ENCODE measurements around the gene SGPP2.
"Not testable (repeated sequence)": the region's sequence is repeated elsewhere in the genome, so short reads cannot be mapped to it uniquely, and the experiment has no call there.

Gene SGPP2

DNA sequence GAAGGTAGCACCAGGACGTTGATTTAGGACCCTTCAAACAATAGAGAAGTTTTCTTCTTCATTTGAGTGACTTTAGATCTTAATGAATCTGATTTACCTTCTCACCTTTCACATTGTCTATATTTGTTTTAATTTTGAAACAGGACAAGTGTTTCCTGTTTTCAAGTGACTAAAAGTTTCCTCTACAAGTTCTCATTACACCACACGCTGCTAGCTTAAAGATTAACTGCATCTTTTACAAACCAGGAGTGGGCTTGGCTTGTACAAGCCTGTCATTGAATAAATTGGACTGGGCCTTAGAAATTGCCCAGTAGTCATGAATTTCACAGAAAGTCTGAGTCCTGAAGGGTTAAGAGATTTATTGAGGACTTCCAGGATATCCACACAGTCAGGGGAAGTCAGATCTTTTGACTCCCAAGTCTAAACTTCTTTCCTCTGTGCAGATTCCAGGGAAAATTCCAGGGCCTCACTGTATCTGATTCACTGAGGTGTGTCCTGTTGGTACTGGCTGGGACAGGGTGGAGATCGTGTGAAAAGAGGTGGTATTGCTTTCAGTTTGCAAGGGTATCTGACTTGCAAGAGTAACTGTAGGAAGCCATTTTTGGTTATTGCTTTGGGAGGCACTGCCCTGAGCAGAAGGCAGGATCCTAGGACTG, 3.4 kb downstream of the SGPP2 start:
- DNase-seq (ENCODE audit: low spot score): peak; percentile 73

DNA sequence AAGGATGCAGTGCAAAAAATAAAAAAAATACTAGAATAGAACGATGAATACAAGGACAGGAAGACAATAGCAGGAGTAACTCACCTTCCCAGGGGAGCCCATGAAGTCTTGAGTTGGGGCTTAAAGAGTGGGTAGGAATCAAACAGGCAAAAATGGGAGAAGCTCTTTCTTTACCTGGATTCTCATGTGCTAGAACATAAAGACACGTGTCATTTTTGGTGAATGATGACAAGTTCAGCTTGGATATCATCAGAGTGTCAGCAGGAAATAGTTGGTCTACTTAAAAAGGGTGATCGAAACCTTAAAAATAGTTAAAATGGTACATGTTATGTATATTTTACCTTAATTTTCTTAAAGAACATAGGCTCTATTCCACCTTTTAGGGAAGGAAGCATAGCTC, 5.7 kb downstream of the SGPP2 start:
- no peak for DNase-seq (ENCODE audit: low spot score)

DNA sequence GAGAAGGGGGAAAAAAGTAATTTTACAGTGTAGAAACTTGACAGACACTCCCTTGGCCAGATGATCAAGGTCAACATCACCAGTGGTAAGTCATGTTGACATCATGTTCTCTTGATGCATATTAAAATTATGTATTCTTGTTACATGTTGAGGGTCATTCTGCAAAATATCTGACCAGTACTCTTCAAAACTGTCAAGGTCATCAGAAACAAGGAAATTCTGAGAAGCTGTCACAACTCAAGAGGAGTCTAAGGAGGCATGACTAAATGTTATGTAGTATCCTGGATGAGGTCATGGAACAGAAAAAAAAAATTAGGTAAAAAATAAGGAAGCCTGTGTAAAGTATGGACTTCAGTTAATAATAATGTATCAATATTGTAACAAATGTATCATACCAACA, 6.3 kb downstream of the SGPP2 start:
- no peak for DNase-seq (ENCODE audit: low spot score)

DNA sequence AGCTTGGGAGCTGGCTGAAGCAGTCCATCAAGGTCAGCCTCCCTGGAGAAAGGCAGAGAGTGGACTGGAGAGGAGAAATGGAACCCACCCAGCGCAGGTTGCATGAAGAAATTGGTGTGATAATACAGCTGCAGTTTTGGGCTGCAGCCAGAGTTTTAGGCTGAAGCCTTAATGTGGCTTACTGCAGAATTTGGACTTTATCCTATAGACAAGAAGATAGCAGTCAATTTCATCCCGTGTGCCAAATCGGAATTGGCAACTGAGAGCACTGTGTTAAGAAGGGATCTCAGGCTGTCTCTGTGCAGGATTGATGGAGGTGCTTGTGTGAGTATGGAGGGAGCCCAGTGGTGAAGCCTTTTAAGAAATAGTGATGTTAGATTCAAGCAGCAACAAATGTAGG, 7.5 kb downstream of the SGPP2 start:
- no peak for DNase-seq (ENCODE audit: low spot score)

DNA sequence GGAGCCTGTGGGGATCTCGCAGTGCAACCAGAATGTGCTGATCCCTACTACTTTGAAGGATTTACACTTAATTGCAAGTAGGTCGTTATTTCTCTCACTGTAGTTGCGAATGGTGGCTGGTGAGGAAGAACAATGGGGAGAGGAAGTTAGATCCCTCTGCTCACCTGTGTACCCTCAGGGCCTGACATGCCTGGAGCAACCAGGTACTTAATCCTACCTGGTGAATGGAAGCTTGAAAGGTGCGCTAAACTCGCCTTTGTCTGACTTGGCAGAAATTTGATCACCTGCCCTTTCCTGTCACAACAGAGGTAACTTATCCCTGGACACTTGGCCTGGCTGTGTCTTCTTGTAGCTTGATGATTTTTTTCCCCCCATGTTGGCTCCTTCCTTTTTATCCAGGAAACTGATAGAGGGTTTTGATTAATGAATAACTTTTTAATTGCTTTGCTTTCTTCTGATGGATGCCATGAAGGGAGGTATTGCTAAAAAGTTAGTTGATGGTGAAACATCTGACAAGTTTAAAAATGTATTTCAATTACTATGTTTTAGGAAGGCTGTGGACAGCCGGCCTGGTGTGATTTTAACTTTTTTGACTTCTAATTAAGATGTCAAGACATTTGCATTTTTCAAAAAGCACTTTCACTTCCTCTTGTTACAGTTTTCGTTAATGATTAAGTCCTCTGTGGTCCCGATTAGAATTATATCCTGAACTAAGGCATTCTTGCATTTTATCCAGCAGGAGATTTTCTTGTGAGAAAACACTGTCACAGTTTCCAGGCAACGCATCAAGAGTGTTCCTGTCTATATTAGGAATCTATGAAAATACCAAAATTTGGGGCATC, 9.2 kb downstream of the SGPP2 start:
- DNase-seq (ENCODE audit: low spot score): peak; percentile 28

DNA sequence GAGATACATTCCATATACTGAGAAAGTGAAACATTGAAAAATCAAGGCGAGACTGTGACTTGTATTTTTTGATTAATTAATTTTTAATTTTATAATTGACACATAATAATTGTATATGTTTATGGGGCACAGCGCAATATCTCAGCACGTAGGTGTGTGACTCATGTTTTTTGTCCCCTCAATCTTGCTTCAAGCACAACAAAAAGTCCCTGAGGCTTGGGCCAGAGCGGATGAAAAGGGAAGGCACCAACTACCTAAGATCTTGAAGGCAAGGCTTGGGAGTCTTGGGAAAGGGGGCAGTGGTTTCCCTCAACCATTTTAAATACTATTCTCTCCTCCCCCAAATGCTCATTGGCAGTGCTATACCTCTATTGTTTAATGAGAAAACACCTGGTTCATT, 9.9 kb downstream of the SGPP2 start:
- no peak for DNase-seq (ENCODE audit: low spot score)

DNA sequence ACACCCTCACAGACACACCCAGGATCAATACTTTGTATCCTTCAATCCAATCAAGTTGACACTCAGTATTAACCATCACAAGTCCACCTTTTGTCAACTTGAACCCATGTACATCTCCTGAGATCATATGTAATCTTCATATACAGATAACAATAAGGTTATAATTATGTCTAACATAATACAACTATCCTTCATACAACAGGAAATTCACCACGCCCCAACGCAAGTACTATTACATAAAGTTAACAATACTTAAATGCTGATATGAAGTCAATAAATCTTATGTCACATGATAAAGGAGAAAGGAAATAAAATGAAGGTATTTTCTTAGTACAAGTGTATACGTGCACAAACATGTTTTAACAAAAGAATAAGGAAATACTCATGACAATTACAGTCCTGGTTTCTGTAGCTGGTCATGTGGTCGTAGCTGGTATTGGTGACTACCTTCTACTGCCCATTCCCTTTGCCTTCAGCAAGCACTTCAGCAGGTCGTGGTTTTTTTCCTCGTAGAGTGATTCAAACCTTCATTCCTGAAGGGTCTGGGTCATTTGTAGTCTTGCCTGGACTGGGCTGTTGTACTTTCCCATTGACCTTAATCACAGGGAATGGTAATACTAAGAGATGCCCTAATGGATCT, 11.2 kb downstream of the SGPP2 start:
- DNase-seq (ENCODE audit: low spot score): not testable (repeated sequence)

DNA sequence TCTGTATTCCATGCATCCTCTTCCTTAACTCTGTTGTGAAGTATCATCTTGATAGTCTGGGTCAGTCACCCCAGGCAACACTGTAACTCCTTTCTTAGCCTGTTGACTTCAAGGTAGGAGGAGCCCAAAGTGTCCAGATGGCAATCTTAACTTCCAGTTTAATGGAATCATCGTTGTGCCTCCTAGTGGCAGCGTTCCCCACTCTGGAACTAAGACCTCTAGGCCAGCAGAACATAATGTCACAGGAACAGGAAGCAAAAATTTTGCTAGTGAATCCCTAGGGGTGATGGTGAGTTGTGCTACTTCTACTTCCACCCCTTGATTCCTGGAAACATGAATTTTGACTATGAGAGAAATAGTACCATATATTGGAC, 11.7 kb downstream of the SGPP2 start:
- DNase-seq (ENCODE audit: low spot score): no peak

DNA sequence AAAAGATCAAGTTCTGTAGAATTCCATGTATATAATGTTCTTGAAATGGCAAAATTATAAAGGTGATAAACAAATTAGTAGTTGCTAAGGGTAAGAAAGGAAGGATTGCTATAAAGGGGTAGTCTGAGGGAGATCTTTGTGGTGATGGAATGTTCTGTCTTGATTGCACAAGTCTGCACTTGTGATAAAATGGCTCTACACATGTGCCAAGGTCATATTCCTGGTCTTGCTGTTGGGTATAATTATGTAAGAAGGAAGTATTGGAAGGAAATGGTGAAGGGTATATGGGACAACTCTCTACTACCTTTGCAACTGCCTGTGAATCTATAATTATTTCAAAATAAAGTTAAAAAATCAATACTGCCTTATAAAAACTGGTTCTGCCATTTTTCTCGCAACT, 15.3 kb downstream of the SGPP2 start:
- DNase-seq (ENCODE audit: low spot score): no peak

DNA sequence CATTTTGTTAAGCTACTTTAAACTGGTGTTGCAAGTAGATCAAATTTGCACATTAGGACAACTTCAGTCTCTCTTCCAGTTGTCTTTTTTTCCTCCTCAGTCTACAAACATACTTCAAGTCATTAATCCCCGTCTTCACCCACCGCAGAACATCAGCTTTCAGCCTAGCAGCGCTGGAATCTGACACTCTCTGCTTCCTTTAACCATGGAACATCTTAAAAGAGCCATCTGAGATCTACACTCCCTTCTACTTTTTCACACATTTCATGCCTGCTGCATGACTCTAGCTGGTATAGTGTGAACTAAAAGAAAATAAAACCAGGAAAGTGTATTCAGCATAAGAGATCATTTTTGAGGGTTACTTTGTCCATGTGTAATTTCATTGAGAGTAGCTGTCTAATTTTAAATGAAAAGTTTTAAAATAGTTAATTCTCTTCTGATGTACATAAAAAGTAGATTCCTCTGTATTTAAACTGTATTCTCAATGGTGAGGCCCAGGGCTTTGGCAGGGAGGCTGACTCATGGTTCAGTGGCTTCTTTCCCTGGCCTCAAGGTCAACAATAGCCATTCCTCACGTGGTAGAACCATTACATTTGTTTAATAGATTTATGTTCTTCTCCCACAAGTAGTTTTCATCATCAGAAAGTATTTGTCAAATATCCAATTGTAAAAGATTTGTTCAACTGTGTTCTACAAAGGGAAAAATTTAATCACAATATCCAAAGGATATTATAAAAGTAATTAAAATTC, 16.5 kb downstream of the SGPP2 start:
- DNase-seq (ENCODE audit: low spot score): no peak

DNA sequence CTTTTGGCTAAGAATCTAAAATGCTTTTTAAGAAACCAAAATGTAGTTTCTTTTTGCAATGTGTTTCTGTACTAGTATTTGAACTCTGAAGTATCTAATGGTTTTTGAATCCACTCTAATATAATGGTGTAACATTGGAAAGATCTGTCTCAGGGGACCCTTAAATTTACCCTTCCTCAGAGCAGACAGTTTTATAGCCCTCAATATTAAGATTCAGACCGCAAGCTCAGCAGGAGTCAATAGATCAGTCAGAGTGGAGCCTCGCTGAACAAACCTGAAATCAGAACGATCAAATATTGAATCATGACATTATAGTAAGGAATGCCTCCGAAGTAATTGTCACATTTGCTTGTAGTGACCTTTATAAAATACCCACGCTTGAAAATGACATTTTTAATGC, 18.3 kb downstream of the SGPP2 start:
- DNase-seq (ENCODE audit: low spot score): no peak

DNA sequence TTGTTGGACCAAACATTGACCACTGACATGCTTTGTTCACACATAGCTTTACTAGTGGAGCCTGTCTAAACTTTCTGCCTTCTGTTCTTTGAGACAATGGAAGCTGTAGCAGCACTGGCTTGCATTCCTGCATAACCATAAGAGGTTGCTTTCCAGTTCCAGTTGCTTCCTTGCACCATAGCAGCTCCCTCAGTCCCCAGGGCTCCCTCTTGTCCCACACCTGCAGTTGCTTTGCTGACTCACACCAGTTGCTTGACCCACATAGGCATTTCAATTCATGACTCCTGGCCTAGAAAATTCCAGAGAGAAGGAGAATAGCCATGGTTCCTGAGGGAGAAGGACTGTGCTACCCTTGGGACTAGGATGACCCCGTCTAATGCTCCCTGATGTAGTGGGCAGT, 20.9 kb downstream of the SGPP2 start:
- no peak for DNase-seq (ENCODE audit: low spot score)

DNA sequence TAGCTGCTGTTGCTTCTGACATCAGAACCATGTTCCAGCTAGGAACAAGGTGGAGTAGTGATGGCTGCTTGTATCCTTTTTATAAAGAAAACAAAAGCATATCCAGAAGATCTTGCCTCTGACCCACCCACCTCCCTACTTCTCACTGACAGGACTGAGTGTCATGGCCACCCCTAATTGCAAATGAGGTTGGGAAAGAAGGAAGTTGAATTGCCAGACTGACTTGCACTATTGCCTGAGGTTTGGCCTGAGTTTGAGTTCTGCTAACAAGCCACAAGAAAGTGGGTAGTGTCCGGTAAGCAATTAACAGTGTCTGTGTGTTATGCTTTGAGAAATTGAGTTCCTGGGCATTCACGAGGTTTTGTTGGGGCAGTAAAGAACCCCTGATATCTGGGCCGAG, 22.8 kb downstream of the SGPP2 start:
- no peak for DNase-seq (ENCODE audit: low spot score)

DNA sequence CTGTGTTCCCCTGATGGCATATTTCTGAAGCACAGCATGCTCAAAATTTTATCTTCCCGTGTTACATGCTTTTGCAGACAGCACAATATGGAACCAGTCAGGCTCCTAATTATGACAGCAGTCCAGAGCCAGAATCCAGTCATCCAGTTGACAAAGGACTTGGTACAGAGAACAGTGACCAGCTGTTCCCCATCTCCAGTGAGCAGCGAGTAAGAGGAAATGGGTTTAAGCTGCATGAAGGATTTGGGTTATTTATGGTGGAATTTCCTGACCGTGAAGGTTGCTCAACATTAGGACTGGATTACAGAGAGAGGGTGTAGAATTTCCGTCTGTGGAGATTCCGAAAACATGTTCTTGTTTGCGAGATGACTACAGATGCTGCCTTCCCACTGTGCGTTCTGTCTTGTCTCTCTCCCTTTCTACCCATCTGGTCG, 24.4 kb downstream of the SGPP2 start:
- DNase-seq (ENCODE audit: low spot score): no peak

DNA sequence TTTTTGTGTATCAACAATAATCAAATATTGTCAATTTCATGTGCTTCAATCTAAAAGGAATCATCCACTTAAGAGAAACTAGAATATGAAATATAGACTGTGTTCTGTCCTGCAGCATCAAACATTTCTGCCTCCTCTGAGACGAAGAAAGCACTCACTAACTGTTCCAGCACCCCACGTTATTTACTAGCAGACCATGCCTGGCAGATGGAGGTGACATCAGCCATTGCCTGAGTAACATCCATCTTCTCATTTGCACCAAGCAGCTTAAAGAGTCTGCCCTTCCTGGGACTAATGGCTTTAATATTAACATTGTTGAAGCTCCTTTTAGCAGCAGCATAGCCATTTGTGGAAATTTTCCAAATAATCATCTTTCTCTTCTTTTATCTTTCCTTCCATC, 25.7 kb downstream of the SGPP2 start:
- no peak for DNase-seq (ENCODE audit: low spot score)

DNA sequence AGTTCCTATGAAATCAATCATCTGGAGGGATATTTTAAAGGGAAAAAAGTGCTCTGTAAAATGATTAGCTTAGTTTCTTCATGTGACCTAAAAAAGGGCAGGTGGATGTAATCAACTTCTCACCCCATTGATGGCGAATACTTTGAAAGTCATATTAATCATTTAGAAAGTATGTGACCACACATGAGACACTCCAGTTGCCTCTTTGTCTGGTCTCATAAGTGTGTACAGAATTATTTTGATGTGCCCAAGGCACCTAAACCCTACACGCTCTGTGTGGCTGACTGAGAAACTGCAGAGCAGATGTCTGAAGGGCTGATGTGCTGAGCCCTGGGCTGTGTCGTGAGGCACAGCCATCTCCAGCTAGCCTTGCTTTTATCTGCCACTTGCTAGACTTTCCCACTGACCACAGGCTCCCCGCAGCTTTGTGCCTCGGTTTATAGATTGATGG, 26.9 kb downstream of the SGPP2 start:
- DNase-seq (ENCODE audit: low spot score): no peak

DNA sequence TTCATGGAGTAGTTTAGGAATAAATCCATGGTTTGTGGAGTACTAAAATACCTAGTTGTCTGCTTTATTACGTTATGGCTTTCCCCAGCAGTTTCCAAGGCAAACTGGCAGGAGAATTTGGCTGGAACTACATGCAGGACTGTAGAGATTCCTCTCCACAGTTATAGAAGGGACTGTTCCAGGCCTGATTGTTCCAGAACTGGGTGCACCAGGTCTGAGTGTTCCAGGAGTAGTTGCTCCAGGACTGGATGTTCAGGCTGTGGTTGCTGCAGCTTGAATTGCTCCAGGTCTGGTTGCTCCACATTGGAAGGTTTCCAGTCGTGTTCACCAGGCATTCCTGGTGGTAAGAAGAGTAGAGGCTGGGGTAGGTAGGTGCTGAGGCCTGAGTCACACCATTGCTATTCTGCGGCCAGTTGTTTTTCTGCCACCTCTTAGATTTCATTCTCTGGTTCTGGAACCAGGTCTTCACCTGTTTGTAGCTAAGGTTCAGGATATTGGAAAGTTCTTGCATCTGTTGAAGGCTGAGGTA, 28.1 kb downstream of the SGPP2 start:
- no peak for DNase-seq (ENCODE audit: low spot score)

DNA sequence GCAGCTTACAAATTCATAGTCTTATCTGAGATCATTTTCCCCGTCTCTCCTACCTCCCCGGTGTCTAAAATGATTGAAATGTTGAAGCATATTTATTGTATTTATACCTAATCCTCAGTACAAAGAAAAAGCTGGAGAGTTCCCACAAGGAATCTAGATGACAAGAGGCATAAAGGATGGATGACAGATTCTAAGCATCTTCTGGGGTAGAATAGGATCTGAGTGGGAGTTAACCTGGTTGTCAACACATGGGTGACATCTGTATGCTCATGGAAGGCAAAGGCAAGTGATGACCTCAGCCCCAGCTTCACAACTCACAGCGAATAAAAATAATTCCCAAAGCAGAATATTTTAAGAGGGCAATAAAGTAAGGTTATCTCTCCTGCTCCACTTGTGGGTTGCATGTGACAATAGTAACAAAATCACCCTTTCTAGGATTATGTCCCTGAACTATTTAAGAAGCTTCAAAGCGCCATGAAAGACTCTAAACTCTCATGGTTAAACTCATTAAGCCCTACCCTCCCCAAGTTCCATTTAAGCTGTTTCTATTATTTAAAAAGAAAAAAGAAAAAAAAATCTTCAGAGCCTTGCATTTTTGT, 32.2 kb downstream of the SGPP2 start:
- no peak for DNase-seq (ENCODE audit: low spot score)

DNA sequence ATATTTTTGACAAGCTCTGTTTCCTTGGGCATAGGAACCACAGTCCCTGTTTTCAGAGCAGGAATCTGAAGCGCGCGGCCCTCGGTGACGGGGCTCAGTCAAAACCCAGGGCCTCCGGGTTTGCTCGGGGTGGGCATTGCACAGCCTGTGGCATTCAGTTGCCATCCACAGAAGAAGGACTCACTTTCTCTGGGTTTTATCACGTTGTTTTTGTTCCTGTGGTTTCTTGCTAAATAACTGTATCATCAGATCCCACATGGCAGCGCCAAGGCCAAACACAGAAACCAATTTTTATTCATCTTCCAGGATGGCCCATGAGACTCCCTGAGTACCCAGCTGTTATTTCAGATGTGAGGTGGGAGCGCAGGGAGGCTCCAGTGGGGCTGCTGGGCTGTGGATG, 35.6 kb downstream of the SGPP2 start:
- DNase-seq (ENCODE audit: low spot score): no peak

DNA sequence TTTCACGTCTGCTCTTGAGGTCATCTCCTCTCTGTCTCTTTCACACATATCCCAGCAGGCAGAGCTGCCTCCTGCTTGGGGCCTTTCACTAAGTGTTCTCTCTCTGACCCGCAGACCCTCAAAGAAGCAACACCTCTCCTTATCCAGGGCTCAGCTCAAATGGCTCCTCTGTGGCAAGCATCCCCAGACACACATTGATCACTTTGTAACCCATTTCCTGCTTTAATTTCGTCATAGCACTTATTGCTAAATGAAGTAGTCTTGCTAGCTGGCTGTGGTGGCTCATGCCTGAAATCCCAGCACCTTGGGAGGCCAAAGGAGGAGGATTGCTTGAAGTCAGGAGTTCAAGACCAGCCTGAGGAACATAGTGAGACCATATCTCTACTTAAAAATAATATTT, 41.4 kb downstream of the SGPP2 start:
- DNase-seq (ENCODE audit: low spot score): no peak

DNA sequence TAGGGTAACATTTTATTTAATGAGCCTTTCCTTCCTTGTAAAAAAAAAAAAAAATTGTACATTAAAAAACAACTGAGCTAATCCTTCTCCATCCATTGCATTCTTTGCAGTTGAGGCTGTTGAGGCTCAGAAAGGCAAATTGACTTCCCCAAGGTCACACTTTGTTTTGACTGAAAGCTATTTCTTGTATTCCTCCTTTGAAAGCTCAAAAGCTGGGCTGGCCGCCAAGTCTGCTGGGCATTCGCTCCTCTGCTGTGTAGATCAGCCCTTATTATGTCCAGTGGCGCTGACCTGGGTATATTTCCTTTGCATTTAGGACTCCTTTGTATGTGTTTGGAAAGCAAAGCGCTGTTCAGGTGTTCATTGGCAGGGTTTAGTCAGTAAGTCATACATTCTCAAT, 44.0 kb downstream of the SGPP2 start:
- DNase-seq (ENCODE audit: low spot score): no peak

All from LoVo (cell line).